ENCODE measurements around the gene ZNF730.
"Not testable (repeated sequence)": the region's sequence is repeated elsewhere in the genome, so short reads cannot be mapped to it uniquely, and the experiment has no call there.

ZNF730 gene

DNA sequence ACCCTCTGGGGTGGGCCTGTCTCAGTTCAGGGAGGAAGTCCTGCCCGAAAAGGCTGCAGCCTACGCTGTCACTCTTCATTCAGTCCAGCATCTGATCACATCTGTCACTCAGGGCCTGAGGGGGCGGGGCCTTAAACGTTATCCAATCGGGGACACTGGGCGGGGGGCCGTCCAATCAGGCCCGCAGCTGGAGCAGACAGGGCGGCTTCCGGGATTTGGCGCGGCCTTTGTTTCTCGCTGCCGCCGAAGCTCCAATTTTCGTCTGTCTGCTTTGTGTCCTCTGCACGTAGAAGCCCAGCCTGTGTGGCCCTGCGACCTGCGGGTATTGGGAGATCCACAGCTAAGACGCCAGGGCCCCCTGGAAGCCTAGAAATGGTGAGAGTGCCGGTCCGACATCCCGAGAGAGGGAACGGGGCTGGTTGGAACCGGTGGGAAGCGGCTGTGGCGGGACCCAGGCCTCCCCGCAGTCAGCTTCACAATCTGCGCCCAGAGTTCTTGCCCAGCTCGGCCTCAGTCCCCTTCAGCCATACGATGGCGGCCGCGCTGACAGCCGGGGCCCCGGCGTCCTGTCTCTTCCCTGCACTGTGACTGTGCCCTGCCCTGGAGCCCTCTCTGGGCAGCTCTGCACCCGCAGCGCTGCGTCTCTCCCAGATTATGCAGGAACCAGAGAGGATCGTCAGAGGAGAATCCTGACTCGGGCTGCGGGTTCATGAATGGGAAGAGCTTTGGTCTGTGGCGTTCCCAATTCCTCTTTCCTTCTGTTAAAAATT is at the start of gene ZNF730:
TSS of gene ZNF730 (plus strand) at position 224 of the 770 bp plus-strand sequence. CDS start at position 373, 149 bp downstream.
- peak; percentile 72 for DNase-seq

DNA sequence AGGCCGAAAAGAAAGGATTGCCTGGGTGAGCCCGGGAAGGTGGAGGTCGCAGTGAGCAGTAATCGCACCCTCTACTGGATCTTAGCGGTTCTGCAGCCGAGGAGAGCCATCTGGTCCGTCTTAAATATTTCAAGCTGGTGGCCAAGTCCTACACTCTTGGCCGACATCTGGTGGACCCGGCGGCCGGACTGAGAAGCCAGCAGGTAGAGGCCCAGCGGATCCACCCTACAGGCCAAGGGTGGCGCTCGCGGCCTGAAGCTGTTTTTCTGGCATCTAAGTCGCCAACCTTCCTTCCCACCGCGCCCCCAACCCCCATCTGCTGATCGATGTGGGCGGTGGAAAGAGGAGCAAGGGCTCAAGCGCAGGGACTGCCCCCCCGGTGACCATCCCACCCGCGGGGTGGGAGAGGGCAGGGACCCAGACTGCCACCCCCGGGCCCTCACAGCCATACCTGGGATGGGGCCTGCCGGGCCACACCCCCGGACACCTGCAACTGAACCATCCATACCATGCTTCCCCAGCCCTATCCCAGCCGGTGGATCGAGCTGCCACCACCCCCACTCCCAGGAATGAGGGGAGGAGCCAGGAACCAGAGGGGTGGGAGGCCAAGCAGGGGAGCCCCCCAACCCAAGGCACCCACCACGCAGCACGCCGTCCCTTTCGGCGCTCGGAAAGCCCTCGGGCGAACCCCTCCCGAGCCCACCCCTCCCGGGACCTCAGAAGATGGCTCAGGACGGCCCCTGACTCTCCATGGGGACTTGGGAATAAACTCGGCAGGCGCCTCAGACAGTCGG is 46.3 kb upstream of the ZNF730 start:
- no peak for DNase-seq

DNA sequence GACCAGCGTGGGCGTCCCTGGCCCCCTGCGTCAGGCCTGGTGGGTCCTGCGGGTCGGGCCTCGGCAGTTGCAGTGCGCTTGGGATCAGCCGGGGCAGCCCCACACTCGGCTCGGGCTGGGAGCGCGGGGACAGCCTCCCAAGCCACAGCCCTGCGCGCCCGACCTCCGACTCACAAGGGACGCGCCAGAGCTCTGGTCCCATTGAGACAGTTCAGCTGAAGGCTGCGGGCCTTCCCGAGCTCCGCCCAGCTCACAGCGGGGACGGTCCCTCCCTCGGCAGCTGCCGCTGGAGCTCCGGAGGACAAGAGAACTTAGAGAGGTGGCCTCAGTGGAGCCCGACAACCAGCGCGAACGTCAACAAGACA is 45.7 kb upstream of the ZNF730 start:
- no peak for DNase-seq

GRCh38 chr19:23075031-23075733 is 41.6 kb upstream of the ZNF730 start:
- peak; percentile 32 for DNase-seq

- not testable (repeated sequence) for DNase-seq
Observed at GRCh38 chr19:23077776-23078175, 39.0 kb upstream of the ZNF730 start.

GRCh38 chr19:23093832-23094231 is 23.0 kb upstream of the ZNF730 start:
- no peak for DNase-seq

DNA sequence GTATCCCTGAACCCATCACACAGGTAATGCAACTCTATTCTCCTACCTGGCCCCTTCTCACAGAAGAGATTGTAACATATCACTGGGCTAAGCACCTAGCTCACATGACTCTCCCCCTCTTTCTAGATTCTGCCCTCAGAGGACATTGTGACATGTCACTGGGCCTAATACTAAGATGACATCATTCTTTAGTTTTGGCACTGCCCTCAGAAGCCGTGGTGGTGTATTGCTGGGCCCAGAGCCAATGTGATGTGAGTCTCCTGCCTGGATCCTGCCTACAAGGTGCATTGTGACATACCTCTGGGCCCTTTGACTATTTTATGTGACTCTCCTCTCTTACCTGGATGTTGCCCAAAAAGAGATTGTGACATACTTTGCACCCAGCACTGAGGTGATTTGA is 21.4 kb upstream of the ZNF730 start:
- no peak for DNase-seq

DNA sequence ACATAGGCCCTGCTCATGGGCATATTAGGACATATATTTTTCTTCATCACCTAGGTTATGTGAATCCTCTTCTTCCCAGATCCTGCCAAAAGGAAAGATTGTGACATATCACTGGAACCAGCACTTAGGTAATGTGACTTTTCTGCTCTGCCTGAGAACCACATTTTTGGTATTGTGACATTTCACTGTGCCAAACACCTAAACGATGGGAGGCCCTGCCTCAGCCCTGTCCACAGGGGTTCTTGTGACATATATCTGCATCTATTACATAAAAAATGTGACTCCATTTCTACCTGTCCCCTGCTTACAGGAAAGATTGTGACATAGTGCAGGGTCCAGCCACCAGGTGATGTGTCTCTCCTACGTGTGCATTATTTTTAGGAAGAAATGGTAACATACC is 18.5 kb upstream of the ZNF730 start:
- no peak for DNase-seq

DNA sequence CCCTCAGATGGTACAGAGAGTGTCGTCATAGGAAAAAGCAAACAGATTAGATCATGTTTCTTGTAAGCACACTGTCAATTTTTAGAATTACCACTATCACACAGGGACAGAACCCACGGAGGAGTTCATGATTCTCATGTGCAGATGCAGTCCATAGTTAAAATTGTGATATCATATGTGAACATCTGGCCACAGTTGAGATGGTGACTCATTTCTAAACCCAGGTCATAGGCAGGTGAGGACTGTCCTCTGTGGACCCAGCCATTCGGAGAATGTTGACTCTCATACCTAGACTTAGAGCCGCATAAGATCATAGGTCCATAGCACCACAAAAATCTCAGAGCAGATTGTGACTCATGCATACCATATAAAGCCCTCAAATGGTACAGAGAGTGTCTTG is 17.8 kb upstream of the ZNF730 start:
- DNase-seq: no peak

DNA sequence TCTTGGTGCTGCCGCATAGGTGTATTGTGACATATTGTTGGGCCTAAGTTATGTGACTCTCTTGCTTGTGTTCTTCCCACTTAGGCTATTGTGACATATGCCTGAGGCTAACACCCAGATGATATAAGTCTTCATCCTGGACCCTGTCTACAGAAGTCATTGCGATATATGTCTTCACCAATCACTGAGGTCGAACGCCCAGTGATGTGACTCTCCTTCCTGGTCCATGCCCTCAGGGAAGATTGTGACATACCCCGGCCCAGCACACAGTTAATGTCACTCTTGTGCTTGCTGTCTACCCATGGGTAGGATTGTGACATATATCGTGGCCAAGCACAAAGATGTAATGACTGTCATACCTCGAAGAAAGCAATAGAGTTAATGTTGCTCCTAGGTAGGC is 16.9 kb upstream of the ZNF730 start:
- DNase-seq: no peak

DNA sequence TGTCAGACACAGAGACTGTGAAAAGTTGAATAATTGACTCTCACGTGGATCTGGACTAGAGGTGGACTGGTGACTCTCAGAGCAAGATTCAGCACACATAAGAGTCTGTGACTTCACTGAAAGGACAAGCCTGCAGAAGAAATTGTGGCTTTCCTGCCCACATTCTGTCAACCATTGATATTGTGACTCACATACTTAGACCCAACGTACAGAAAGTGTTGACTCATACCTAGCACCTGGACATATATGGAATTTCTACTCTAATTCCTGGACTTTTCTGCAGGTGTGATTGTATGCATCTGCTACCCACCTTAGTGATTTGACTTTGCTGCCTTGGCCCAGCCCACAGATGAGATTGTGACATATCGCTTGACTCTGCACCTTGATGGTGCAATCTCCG is 15.6 kb upstream of the ZNF730 start:
- DNase-seq: no peak

DNA sequence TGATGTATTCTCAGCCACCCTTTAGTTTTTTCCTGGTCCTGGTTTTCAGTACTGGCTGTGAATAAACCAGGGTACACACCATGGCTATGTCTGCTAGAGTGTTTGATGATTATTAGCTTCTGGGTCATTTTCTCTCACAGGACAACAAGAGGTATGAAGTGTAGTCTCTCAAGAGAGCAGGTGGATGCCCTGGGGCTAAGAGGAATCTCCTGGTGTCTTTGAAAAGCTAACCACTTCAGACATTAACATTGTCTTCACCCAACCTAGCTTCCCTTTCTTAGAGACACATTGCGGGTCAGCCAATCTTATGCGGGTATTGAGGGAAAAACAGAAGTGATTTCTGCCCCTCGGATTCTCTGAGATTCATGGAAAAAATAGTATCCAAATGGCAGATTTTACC is 1.6 kb downstream of the ZNF730 start:
- no peak for DNase-seq

DNA sequence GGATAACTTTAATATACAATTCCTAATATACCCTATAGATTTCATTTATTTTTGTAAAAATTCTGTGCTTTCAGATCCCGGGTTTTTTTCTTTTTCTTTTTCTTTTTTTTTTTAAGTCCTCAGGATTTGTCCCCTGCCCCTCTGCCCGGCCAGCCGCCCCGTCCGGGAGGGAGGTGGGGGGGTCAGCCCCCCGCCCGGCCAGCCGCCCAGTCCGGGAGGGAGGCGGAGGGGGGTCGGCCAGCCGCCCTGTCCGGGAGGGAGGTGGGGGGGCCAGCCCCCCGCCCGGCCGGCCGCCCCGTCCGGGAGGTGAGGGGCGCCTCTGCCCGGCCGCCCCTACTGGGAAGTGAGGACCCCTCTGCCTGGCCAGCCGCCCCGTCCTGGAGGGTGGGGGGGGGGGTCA is 17.4 kb downstream of the ZNF730 start:
- not testable (repeated sequence) for DNase-seq

DNA sequence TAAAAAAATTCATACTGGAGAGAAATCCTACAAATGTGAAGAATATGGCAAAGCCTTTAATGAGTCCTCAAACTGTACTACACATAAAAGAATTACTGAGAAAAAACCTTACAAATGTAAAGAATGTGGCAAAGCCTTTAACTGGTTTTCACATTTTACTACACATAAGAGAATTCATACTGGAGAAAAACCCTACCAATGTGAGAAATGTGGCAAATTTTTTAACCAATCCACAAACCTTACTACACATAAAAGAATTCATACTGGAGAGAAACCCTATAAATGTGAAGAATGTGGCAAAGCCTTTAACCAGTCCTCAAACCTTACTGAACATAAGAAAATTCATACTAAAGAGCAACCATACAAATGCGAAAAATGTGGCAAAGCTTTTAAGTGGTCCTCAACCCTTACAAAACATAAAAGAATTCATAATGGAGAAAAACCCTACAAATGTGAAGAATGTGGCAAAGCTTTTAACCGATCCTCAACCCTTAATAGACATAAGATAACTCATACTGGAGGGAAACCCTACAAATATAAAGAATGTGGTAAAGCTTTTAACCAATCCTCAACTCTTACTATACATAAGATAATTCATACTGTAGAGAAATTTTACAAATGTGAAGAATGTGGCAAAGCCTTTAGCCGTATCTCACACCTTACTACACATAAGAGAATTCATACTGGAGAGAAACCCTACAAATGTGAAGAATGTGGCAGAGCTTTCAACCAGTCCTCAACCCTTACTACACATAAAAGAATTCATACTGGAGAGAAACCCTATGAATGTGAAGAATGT is 29.0 kb downstream of the ZNF730 start:
- DNase-seq: no peak

DNA sequence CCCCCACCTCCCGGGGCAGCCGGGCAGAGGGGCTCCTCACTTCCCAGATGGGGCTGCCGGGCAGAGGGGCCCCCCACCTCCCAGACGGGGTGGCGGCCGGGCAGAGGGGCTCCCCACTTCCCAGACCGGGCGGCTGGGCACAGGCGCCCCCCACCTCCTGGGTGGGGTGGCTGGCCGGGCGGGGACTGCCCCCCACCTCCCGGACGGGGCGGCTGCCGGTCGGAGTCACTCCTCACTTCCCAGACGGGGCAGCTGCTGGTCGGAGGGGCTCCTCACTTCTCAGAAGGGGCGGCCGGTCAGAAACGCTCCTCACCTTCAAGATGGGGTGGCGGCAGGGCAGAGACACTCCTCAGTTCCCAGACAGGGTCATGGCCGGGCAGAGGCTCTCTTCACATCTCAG is 43.9 kb downstream of the ZNF730 start:
- DNase-seq: no peak

- DNase-seq: not testable (repeated sequence)
Observed at GRCh38 chr19:23168286-23168685, 51.5 kb downstream of the ZNF730 start.

DNA sequence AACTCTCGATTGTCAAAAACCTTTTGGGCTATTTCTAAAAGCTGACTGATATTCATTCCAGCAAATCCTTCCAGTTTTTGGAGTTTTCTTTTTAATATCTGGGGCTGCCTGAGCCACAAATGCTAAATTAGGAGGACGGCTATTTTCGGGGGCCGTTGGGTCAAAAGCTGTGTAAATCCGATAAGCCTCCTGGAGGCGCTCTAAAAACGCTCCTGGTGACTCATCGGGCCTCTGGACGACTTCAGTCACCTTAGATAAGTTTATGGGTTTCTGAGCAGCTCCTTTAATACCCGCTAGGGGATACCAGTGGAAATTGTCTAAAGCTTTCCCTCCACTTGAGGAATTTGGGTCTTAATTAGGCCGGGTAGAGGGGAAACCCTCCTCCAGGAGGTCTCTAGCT is 66.4 kb downstream of the ZNF730 start:
- DNase-seq: no peak

GRCh38 chr19:23190341-23190740 is 73.5 kb downstream of the ZNF730 start:
- DNase-seq: no peak

All from midbrain (tissue), 1 donor.